SW 1271 (cell line): ENCODE data around the gene CFAP52.
A peak's percentile ranks its signal among the peaks of the same experiment; 100 is the strongest.
"Not testable (repeated sequence)": the region's sequence is repeated elsewhere in the genome, so short reads cannot be mapped to it uniquely, and the experiment has no call there.

Experiments used
- DNase-seq, 2 experiments: peaks; one replicate each; lab custom pipeline; 2025; lab: John Stamatoyannopoulos, UW

The CFAP52 gene

DNA sequence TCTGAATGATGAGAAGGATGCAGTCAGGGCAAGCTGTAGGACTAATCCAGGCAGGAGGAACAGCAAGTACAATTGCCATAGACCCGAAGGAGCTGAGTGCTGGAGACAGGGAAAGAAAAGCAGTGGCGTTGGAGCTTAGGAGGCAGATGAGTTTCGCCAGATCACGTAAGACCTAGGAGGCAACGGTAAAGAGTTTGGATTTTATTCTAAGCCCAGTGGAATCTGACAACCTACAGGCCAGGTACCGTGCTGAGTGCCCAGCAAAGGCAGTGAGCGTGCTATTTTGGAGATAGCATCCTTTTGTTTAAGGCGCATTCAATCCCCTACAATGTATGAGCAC is 70.1 kb downstream of the CFAP52 start:
- DNase-seq: no peak

DNA sequence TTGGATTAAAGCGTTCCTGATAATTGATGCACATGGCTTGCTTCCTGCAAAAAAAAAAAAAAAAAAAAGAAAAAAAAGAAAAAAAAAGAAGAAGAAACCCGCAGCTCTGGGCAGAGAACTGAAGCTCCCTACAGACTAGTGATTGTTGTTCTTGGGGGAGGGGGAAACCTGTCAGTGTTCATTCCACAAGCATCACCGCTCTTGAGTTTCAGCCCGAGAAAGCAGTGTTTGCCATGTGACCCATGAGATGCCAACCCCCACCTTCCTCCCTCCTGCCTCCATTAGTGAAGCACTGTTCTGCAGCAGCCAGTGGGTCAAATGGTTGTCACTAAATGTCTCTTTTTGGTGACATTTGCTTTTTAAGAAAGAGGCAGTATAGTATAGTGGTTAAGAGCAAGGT is 70.6 kb downstream of the CFAP52 start:
- no peak for DNase-seq

GRCh38 chr17:9648521-9649110 is 72.2 kb downstream of the CFAP52 start:
- DNase-seq: peak in 1 of 2 experiments; percentile 59

DNA sequence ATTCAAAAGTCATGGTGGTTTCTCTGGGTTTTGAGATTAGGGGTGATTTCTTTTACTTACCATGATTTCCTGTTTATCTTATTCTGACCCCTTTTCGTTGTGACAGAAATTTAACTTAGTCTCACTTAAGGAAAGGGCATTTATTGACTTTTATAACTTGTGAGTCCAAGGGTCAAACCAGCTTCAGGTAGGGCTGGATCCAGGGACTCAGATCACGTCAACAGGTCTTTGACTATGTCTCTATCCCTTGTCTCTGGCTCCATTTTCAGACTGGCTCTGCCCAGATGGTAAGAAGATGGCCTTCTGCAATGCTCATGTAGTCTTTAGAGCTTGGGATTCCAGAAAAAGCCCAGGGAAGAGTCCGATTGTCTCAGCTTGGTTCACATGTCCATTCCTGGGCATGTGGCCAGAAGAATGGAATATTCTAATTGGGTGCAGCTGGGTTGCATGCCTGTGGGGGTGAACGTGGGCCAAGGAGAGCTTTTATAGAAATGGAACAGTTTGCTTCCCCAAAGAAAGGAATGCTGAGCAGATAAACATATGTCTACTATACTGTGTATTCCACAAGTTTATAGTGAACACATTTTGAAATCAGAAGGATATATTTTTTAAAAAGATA is 82.3 kb downstream of the CFAP52 start:
- DNase-seq: no peak

DNA sequence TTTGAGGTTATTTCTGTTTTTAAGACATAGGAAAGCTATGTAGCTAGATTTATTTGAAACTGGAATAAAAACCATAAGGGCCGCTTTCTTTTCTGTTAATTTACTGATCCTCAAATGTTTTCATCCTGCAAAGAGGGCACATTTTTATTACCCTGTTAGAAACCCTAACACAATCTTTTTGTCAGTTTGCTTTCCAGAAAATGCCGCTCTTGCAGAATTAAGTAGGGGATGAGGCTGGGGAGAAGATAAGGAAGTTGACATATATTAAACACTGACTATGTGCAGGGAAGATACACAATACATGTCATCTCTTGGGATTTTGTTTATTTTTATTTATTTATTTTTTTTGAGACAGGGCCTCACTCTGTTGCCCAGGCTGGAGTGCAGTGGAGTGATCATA is 84.6 kb downstream of the CFAP52 start:
- no peak for DNase-seq

DNA sequence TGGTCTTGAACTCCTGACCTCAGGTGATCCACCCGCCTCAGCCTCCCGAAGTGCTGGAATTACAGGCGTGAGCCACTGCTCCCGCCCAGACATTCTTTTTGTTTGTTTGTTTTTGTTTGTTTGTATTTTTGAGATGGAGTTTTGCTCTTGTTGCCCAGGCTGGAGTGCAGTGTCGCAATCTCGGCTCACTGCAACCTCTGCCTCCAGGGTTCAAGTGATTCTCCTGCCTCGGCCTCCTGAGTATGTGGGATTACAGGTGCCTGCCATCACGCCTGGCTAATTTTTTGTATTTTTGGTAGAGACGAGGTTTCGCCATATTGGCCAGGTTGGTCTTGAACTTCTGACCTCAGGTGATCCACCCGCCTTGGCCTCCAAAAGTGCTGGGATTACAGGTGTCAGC is 87.1 kb downstream of the CFAP52 start:
- DNase-seq: not testable (repeated sequence)

DNA sequence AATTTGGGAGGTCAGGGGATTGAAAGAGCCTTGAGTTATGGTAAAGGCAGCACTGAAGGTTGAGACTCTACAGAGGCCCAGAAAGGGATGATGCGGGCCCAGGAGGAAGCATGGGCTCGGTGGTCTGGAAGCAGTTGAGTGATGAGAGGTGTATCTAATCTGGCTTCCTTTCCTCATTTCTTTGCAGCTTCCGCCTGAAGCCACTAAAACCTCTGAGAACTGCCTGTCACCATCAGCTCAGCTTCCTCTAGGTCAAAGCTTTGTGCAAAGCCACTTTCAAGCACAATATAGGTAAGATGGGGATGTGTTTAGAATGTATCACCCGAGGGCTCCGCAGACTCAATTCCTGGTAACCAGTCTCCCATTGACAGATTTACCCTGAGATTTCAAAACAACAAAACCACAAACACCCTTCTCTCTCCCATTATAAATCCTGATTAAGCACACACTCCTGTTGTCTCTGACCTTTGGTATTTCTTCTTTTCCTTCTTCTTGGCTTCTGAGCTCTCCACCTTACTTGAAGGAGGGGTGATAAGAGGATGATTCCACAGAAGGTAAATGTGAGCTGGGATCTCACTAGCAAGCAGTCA is 90.1 kb downstream of the CFAP52 start:
- DNase-seq: no peak

DNA sequence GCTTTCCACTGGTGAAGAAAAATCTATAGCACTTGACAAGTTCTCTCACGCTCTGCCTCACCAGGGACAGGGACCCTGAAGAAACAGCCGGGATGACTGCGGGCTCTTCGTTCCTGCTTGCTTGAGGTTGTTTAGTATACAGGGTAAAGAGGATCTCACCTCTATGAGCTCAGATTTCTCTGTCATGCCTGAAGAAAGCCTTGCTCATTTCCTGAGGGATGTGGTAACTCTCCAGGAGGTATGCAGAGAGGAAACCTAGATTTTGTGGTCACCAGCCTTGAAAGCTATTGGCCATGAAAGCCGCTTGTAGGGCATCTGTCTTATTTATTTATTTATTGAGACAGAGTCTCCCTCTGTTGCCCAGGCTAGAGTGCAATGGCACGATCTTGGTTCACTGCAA is 92.1 kb downstream of the CFAP52 start:
- DNase-seq: peak in 1 of 2 experiments; percentile 60

DNA sequence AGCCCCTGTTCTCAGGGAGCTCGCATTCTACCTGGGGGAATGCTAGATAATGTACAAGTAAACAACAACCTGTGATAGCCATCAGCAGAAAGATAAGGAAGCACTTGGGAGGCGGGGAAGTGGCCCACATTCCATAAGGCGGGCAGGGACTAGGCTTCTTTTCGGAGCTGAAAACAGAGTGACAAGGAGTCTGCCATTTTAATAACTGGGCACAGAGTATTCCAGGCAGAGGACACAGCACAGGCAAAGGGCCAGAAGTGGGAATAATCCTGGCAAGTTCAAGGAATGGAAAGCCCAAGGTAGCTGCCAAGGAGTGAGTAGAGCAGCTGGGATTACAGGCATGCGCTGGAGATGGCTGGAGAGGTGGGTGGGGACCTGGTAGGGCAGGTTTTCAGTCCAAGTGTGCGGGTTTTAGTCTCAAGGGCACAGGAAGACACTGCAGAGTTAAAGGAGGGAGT is 93.1 kb downstream of the CFAP52 start:
- DNase-seq: no peak

DNA sequence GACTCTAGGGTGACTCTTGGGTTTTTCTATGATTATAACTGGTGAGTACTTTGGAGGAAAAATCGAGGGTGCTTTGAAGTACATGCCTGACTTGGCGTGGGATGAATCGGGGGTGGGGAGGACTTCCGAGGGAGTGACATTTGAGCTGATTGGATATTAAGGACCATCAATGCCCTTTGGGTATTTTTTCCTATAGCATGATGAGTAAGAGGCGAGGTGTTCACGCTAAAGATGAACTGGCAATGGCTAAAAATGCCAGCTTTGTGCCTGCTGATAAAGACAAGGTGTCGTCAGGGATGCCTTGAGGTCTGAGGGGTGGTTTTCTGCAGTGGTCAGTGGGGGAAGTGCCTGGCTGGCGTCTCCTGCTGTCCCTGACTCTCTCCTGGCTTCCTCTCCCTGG is 94.2 kb downstream of the CFAP52 start:
- no peak for DNase-seq

DNA sequence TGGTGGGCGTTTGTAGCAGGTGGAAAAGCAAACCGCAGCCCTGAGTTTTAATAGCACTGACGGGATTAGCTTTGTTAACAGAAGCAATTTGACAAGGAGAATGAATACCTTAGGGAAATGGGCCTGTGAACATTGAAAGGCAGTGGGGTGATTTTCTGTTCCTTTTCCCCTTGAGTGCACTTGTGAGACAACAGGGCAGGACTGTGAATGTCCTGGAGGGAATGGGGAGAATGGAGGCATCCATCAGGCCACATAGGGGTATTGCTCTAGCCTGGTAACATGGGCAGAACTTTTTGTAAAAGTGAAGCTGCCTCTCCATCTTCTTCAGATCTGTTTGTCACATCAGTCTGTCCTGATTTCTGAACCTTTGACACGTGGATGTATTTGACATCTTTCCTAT is 95.1 kb downstream of the CFAP52 start:
- no peak for DNase-seq

- DNase-seq: no peak
Observed at GRCh38 chr17:9672266-9672665, 95.8 kb downstream of the CFAP52 start.

- DNase-seq: no peak
Observed at GRCh38 chr17:9672691-9673090, 96.2 kb downstream of the CFAP52 start.

GRCh38 chr17:9676084-9676483 is 99.6 kb downstream of the CFAP52 start:
- peak in 1 of 2 experiments; percentile 2 for DNase-seq

- peak; percentile 54 to 85 for DNase-seq
Observed at GRCh38 chr17:9676820-9677310, 100.4 kb downstream of the CFAP52 start.

DNA sequence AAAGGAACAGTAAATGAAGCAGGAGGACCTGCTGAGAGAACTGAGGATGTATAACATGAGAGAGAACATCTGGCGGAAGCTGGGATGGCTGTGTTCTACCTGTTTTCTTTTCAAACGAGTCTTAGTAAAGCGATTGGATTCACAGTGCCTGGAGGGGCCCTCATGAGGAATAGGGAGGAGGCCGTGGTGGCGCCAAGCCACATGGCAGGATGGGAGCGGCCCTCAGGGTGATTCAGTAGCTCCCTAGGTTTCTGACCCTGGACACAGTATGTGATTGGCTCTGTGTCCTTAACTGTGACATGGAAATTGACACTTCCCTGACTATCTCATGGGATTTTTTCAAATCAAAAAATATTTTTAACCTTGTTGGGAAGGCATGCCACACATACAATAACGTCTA is 101.0 kb downstream of the CFAP52 start:
- DNase-seq: peak in 1 of 2 experiments; percentile 27

DNA sequence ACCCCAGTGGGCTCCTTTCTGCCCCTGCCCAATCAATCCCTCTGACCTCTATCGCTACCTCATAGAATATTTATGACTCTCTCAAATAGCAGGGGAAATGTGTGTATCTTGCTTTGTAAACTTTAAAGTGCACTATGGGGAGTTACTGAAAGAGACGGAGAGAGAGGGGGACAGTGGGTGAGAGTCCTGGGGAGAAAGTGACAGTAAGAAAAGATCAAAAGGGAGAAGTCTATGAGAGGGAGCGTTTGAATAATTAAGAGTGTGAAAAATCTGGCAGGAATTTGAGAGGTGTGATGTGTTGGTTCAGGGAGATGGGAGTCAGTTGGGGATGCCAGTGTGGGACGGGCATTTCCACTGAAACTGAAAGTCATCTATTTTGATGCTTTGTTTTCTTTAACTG is 101.5 kb downstream of the CFAP52 start:
- DNase-seq: no peak

DNA sequence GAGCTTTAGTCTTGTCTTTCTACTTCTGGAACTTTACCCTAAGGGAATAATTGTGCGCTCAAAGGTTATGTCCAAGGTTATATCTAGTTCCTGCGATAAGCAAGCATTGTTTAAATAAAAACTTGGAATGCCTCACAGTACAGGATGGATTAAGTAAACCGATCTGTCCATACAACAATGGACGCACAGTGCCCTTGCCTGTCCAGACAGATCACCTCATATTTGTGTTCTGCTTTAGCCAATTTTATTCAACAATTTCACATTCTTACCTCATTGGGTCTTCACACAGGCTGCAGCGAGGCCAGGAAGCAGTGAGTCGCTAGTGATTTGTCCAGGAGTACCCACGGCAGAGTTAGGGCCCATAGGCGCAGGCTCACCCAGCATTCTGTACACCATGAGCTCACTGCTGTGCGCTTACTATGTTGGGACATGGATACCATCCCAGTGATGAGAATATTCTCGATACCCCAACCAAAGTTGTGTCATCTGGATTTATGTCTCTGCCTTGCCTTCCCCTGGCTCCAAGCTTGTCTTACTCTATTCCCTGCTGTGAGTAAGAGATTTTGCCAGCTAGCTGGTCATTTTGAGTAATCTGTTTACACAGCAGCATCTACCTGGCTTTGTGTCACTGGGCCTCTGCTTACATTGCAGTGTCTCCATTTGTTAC is 108.6 kb downstream of the CFAP52 start:
- no peak for DNase-seq
